ENCODE measurements around the gene RLF.

DNA sequence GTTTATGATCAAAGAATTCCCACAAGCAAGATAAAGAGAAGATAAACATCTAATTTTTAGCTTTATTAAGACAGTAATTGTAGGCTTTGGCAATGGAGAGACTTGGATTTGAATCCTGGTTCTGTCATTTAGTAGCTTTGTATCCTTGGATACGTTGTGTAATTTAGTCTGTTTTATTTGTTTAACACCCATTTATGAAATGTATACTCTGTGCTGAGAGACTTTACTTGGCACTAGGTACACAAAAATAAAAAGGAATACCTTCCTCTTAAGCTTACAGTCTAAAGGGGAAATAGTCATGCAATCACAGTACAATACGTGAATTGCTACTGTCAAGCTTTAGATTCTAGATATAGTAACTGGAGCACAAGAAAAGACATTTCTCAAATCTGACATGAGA, 120.7 kb downstream of the RLF start:
- TF ChIP-seq, protein P1, sequence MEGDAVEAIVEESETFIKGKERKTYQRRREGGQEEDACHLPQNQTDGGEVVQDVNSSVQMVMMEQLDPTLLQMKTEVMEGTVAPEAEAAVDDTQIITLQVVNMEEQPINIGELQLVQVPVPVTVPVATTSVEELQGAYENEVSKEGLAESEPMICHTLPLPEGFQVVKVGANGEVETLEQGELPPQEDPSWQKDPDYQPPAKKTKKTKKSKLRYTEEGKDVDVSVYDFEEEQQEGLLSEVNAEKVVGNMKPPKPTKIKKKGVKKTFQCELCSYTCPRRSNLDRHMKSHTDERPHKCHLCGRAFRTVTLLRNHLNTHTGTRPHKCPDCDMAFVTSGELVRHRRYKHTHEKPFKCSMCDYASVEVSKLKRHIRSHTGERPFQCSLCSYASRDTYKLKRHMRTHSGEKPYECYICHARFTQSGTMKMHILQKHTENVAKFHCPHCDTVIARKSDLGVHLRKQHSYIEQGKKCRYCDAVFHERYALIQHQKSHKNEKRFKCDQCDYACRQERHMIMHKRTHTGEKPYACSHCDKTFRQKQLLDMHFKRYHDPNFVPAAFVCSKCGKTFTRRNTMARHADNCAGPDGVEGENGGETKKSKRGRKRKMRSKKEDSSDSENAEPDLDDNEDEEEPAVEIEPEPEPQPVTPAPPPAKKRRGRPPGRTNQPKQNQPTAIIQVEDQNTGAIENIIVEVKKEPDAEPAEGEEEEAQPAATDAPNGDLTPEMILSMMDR (IDR thresholded peaks at IDR 0.05) = no peak
- no peak for TF ChIP-seq POLR2A (IDR thresholded peaks at IDR 0.05)
- no peak for TF ChIP-seq POLR2AphosphoS5 (IDR thresholded peaks at IDR 0.05)
- no peak for TF ChIP-seq EP300 (IDR thresholded peaks at IDR 0.05)
